ENCODE results near the gene UBR4. TPM values are rescaled to one million over a fixed set of nuclear protein-coding genes. Genes with fewer than 3 reads are reported as not detected.

Gene UBR4
- total RNA-seq, 4 donors from 2014 or later, result 124 to 198 (median 131) TPM

DNA sequence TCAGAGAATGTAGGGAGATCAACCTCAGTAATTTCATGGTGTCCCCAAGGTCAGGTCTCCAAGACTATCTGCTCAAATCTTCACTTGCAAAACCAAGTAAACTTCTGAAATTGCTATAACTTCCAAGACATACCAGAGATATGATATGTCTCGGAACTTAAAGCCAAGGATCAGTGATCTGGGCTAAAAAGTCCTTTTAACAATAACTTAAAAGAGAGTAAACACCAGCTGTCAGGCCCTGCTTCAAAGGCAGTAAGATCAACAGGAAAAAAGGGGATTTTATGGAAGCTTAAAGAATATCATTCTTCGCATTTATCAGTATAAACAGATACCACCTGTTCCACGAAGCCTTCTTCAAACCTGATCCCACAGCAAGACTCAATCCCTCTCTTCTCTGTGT lies 13.7 kb downstream of the UBR4 start:
- TF ChIP-seq, protein P1, sequence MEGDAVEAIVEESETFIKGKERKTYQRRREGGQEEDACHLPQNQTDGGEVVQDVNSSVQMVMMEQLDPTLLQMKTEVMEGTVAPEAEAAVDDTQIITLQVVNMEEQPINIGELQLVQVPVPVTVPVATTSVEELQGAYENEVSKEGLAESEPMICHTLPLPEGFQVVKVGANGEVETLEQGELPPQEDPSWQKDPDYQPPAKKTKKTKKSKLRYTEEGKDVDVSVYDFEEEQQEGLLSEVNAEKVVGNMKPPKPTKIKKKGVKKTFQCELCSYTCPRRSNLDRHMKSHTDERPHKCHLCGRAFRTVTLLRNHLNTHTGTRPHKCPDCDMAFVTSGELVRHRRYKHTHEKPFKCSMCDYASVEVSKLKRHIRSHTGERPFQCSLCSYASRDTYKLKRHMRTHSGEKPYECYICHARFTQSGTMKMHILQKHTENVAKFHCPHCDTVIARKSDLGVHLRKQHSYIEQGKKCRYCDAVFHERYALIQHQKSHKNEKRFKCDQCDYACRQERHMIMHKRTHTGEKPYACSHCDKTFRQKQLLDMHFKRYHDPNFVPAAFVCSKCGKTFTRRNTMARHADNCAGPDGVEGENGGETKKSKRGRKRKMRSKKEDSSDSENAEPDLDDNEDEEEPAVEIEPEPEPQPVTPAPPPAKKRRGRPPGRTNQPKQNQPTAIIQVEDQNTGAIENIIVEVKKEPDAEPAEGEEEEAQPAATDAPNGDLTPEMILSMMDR (IDR thresholded peaks at IDR 0.05; ENCODE audit: low read depth), result no peak

DNA sequence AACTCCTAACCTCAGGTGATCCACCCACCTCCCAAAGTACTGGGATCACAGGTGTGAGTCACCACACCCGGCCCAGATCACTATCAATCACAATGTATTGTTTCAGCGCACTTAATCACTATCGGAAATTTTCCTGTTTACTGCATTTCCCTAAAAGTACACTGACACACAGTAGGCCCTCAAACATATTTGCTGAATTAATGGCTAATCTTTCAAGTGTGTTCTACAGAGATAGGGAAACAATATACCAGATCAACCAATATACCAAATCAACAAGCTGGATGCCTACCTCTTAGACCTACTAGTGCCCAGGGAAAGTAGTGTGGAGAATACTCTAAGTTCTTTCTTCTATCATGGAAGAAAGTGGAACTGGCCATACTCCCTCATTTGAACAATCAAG lies 17.1 kb downstream of the UBR4 start:
- TF ChIP-seq, protein P1 (IDR thresholded peaks at IDR 0.05; ENCODE audit: low read depth), result no peak

DNA sequence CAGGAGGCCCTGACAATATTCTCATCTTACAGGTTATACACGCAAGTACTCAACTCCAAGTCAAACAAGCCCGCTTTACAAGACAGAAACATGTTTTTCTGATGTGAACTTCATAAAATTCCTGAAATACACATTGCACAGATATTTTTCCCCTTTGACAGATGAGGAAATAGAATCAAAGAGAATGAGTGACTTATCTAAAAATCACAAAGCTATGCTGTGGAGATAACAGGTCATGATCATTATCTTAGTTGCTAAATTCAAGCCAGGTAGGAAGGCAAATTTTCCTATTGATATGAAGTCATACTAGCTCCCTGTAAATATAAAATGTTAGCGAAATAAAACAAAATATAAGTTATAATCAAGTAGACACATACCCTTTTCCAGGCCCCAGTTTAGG lies 18.3 kb downstream of the UBR4 start:
- TF ChIP-seq, protein P1 (IDR thresholded peaks at IDR 0.05; ENCODE audit: low read depth), result no peak

DNA sequence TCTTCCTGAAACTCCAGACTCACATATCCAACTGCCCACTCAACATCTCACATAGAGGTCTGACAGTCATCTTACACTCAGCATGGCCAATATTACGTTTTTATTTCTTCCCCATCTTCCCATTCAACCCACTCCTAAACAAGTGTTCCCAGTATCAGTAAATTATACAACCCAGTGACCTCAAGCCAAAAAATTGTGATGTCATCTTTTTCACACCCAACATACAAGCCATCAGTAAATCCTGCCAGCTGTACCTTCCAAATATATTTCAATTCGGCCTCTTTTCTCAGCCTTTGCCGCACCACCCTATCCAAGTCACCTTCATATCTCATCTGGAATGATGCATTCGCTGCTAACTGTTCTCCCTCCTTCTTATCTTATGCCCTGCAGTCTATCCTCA lies 19.6 kb downstream of the UBR4 start:
- TF ChIP-seq, protein P1 (IDR thresholded peaks at IDR 0.05; ENCODE audit: low read depth), result no peak

DNA sequence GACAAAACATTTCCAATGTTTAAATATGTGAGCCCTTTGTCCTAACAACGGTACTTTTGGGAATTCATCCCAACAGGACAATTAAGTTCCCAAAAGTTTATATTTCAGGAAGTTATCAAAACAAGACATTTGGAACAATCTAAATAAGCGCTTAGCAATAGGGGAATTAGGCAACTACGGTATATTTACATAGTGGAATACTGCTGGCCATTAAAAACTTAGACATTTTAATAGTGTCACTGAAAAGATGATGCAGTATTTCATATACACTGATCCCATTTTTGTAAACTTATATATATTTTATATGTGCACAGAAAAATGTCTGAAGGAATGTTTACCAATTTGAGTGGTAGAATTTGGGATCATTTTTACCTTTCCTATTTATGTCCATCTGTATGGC lies 20.8 kb downstream of the UBR4 start:
- TF ChIP-seq, protein P1 (IDR thresholded peaks at IDR 0.05; ENCODE audit: low read depth), result no peak

DNA sequence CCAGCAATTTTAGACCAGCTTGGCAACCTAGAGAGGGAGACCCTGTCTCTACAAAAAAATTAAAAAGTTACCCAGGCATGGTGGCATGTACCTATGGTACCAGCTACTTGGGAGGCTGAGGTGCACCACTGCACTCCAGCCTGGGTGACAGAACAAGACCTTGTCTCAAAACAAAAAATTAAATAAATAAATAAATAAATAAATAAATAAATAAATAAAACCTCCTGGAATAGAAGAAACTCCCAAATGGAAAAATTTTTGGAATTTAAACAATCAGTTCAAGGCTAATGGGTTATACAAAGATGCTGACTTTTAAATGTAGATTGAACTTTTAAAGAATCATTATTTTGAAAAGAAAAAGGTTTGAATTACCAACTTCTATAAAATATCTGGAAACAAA lies 22.2 kb downstream of the UBR4 start:
- TF ChIP-seq, protein P1 (IDR thresholded peaks at IDR 0.05; ENCODE audit: low read depth), result no peak

DNA sequence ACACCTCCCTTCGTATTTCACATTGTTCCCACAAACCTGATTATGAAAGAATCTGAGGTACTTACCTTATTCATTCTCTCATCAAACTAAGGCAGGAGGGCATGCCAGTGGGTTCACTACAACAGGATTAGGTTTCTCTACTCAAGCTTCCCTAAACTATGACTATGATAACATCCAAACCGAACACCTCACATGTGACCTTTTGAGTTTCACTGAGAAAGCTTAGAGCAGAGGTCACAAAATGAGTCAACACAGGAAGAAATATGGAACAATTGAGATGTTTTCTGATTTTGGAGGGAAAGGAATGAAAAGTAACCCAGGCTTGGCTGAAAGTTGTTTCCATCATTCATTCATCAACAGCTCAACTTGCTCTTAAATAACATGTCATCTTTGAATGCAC lies 24.1 kb downstream of the UBR4 start:
- TF ChIP-seq, protein P1 (IDR thresholded peaks at IDR 0.05; ENCODE audit: low read depth), result no peak
